GM18517 (cell line): Measurements from ENCODE around the gene GRK4.
"Not testable (repeated sequence)": the region's sequence is repeated elsewhere in the genome, so short reads cannot be mapped to it uniquely, and the experiment has no call there.

ENCODE experiments used
- ATAC-seq: cut with Tn5 transposase; IDR thresholded peaks from one replicate; pipeline ENCODE4 v1.9.1; 2021; ENCODE audit warnings: mild to moderate bottlenecking, moderate library complexity; ENCODE audit not compliant: unreplicated experiment

The GRK4 gene

GRCh38 chr4:2963175-2963965 is at the start of gene GRK4, which contains the start of gene NOP14:
Gene GRK4 (plus strand): TSS chr4:2963571. CDS start chr4:2964071, 500 bp downstream.
Gene NOP14 (minus strand): TSS chr4:2963406. CDS start chr4:2963319, 87 bp downstream.
- ATAC-seq, result peak; percentile 78

GRCh38 chr4:2914256-2915126 is 48.9 kb upstream of the GRK4 start:
- no peak for ATAC-seq

- ATAC-seq, result no peak
These were observed 47.6 kb upstream of the GRK4 start for GRCh38 chr4:2915789-2916188.

- not testable (repeated sequence) for ATAC-seq
These were observed 46.7 kb upstream of the GRK4 start for GRCh38 chr4:2916696-2917095.

DNA sequence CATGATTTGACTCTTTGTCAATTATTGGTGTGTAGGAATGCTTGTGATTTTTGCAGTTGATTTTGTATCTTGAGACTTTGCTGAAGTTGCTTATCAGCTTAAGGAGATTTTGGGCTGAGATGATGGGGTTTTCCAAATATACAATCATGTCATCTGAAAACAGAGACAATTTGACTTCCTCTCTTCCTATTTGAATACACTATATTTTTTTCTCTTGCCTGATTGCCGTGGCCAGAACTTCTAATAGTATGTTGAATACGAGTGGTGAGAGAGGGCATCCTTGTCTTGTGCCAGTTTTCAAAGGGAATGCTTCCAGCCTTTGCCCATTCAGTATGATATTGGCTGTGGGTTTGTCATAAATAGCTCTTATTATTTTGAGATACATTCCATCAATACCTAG is 45.1 kb upstream of the GRK4 start:
- not testable (repeated sequence) for ATAC-seq

- ATAC-seq, result not testable (repeated sequence)
These were observed 44.7 kb upstream of the GRK4 start for GRCh38 chr4:2918714-2919113.

DNA sequence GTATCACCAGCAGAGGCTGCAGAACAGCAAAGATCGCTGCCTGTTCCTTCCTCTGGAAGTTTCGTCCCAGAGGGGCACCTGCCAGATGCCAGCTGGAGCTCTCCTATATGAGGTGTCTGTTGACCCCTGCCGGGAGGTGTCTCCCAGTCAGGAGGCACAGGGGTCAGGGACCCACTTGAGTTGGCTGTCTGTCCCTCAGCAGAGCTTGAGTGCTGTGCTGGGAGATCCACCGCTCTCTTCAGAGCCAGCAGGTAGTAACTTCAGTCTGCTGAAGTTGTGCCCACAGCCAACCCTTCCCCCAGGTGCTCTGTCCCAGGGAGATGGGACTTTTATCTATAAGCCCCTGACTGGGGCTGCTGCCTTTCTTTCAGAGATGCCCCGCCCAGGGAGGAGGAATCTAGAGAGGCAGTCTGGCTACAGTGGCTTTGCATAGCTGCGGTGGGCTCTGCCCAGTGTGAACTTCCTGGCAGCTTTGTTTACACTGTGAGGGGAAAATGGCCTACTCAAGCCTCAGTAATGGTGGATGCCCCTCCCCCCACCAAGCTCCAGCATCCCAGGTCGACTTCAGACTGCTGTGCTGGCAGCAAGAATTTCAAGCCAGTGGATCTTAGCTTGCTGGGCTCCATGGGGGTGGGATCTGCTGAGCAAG is 40.8 kb upstream of the GRK4 start:
- ATAC-seq, result not testable (repeated sequence)

- ATAC-seq, result no peak
These were observed 40.2 kb upstream of the GRK4 start for GRCh38 chr4:2923141-2923551.

GRCh38 chr4:2923668-2924173 is 39.6 kb upstream of the GRK4 start:
- ATAC-seq, result no peak

- ATAC-seq, result no peak
These were observed 39.1 kb upstream of the GRK4 start for GRCh38 chr4:2924286-2924685.

- no peak for ATAC-seq
These were observed 38.5 kb upstream of the GRK4 start for GRCh38 chr4:2924765-2925301.

- no peak for ATAC-seq
These were observed 37.9 kb upstream of the GRK4 start for GRCh38 chr4:2925496-2925895.

GRCh38 chr4:2925931-2926860 is 37.2 kb upstream of the GRK4 start:
- no peak for ATAC-seq

GRCh38 chr4:2927016-2927695 is 36.2 kb upstream of the GRK4 start:
- ATAC-seq, result no peak

DNA sequence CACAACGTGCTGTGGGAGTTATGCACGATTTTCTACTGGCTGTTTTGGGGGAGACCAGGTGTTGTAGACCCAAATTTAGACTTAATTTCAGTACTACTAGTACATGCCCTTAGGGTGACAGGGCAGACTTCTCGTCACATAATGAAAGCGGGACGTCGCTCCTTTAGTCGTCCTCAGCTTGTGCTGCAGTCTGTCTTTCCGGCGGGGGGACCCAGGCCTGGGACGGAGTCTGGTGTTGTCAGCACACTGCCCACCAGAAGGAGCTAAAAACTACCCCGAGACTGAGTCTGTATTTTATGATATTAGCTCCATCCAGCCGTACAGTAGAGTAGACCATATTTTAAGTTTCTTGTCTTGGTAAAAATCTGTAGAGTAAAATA is 35.7 kb upstream of the GRK4 start:
- no peak for ATAC-seq

- no peak for ATAC-seq
These were observed 34.9 kb upstream of the GRK4 start for GRCh38 chr4:2928242-2929176.

DNA sequence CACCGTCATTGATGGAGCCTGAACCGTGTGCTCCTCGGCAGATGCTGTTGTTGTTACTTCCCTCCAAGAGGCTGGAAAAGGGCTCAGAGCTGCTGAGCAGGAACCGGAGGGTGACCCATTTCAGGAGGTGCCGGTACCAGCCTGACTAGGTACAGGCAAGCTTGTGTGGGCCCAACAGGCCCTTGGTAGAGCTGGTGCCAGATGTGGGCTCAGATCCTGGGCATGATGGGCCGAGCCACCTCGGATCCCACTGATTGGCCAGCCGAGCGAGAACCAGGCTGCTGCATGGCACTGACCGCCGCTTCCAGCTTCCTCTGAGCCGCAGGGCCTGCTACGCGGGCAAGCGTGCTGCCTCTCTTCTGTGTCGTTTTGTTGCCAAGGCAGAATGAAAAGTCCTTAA is 33.9 kb upstream of the GRK4 start:
- no peak for ATAC-seq

DNA sequence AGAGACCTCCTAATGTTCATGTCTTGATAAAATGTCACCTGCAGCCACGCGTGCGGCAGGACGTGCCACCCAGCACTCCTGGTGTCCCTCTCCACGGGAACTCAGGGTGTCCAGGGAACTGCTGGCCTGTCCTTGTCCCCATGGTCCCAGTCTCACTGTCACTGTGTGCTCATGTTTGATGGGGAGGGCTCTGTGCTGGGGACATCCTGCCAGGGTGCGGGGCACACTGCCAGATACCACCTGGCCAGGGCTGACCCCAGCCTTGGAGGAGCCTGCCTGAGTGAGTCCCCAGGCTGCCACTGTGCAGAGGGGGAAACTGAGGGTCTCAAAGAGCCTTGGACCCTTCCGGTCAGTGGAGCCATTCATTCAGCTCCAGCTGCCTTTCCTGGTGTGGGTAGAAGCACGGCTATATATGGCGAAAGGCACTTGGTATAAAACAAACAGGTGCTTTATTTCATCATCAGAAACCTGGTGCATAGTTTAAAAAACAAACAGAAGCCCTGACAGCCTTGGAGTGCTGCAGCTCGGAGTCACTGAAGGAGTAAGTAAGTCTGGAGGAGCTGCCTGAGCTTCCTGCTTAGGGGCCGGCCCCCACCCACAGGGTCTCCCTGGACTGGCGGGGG is 33.1 kb upstream of the GRK4 start:
- no peak for ATAC-seq
